Stimulated activated CD8-positive, alpha-beta memory T cell treated with anti-CD3 and anti-CD28 coated beads, Interleukin-12 subunit alpha, Interleukin-12 subunit beta, amount 100 ng/mL, for 24 hours (primary cell): Measurements from ENCODE around the gene AUP1.
"Not testable (repeated sequence)": the region's sequence is repeated elsewhere in the genome, so short reads cannot be mapped to it uniquely, and the experiment has no call there.

ENCODE experiments used
- DNase-seq: peaks from one replicate; pipeline ENCODE4 v3.0.0-alpha.2; 2020; ENCODE audit errors: extremely low read depth

AUP1 gene

DNA sequence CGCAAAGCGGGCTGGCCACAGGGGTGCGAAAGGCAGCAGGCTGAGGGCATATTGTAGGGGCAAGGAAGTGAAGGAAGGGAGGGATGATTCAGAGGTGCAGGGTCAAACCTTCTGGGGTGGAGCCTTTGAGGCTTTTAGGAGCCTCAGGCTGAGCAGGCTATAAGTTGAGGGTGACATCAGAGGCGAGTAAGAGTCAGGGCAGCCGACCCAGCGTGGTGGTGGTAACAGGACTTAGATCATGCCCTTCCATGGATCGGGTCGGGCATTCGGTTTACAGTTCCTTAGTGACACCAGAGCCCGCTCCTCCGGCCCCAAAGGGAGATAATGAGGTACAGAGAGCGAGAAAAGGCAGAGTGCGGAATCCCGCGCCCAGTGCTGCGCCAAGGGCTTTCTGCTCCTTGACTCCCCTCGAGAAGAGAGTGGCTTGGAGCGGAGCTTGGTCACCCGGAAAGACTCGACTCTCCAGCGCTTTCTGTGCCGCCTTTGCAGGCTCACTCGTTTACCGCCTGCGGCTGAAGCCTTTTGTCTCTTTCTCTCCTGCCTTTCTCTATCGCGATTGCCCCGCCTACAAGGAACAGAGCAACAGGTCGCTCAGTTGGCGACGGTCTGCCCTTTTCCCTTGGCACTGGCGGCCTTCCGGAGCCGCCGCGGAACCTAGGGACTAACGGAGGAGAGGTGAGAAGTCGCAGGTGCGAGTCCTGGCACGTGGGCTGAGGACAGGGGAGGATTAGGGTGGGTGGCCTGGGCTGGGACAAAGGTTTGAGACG lies 30.8 kb downstream of the AUP1 start:
- no peak for DNase-seq

DNA sequence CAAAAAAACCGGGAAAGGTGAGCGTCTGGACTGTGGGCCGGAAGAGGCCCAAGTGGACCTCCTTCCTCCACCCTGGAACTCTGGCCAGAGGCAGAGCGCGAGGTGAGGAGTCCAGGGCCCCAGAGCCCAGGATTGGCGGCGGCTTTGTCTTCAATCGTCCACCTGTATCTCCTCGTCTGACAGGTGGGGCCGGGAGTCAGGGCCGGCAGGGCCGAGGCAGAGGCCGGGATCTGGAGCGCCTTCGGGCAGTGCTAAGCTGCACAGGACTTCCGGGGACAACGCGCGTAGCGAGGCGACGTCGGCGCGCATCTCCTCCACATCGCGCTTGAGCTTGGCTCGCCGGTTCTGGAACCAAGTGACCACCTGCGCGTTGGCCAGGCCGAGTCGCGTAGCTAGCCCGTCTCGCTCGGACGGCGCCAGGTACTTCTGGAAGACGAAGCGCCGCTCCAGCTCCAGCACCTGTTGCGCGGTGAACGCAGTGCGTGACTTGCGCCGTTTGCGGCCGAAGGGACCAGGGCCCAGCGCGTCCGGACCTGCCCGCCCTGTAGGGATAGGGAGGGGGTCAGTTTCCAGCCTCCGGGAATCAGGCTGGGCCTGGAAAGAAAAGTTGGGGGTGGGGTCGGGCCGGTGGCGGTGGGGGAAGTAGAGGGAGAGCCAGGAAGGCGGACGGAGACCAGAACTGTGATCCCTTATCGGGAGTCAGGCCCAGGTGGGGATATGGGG lies 31.6 kb downstream of the AUP1 start:
- no peak for DNase-seq

GRCh38 chr2:74496997-74497776 lies 32.3 kb downstream of the AUP1 start:
- DNase-seq: no peak

DNA sequence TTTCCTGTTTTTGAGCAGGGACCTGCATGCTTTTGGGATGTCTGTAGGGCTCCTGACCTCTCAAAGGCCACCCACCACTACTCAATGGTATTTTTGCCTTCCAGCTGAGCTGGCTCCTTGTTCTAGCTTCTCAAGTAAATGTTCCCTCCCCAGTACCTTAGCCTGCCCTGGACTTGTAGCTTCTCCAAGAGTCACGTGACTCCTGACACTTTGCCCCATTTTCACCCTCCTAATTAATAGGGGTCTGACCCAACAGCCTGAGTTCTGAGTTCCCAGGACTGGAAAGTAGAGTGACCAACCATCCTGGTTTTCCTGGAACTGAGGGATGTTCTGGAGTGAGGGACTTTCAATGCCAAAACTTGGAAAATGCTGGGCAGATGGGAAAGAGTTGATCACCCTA lies 34.1 kb downstream of the AUP1 start:
- DNase-seq: no peak

DNA sequence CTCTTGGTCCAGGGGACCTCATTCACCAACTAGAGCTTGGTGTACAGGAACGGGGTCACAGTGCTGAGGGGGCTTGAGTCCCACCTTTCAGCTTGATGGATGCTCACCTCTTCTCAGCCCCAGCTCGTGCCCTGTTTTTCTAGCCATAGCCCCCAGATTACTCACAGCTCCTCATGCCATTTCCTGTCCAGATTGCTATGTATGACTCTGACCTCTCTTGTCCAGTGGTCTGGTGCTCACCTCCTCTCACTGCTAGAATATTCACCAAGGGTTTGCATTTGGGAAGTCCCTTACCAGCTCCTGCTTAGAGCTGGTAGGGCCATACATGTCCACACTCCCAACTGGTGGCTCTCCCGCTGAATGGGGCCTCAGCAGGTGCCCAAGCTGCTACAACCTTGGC lies 36.0 kb downstream of the AUP1 start:
- DNase-seq: no peak

DNA sequence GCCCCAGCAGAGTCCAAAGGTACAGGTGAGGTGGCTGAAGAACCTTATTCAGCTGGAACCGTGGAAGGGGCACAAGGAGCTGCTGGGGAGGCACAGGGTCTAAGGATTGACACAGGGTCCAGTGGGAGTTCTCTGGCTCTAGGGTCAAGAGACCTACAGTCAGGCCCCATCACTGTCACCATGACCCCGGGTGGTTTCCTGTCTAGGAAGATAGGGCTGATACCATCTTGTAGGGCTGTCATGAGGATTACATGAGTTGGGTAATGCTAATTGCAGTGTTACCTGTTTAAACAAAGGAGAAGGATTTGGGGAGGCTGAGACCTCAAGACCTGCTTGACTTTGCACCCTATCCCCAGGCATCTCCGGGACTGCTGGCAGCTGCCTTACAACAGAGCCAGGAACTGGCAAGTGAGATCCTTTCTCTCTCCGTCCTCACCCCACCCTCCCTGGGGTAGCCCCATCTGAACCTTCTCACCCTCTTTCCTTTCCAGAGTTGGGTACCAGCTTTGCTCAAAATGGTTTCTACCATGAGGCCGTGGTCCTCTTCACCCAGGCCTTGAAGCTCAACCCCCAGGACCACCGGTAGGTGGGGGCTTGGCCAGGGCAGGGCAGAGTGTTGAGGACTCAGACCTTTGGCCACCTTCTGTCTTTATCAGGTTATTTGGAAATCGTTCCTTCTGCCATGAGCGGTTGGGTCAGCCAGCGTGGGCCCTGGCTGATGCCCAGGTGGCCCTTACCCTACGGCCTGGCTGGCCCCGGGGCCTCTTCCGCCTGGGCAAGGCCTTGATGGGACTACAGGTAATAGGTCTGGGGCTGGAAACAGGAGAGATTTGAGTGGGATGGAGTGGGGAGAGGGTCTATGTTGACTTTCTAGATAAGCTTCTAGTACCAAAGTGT lies 37.6 kb downstream of the AUP1 start:
- DNase-seq: no peak

DNA sequence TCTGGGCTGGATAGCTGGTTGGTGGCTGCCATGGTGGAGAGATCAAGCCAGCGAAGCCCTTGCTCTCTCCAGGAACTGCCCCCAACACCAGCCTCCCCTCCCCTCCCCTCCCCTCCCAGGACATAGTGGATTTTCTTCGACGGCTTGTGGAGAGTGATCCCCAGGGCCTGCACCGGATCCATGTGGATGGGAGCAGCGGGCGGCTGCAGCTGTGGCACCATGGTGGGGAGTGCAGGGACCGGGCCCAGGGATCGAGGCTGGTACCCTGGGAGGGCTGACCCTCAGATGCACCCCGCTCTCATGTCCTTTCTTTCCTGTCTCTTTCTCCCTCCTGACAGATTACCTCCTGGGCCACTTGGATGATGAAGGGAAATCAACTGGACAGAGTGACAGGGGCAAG lies 39.6 kb downstream of the AUP1 start:
- DNase-seq: no peak

GRCh38 chr2:74488643-74489481 lies 40.6 kb downstream of the AUP1 start:
- no peak for DNase-seq

- no peak for DNase-seq
Observed at GRCh38 chr2:74486141-74486540, 43.4 kb downstream of the AUP1 start.

- DNase-seq: not testable (repeated sequence)
Observed at GRCh38 chr2:74483675-74484164, 45.8 kb downstream of the AUP1 start.

- peak; percentile 78 for DNase-seq
Observed at GRCh38 chr2:74482801-74483674, 46.5 kb downstream of the AUP1 start, which contains the start of the genes CCDC142 and TTC31. TSS of gene CCDC142 (minus strand) at chr2:74482998. CDS start at chr2:74482837, 161 bp downstream. TSS of gene TTC31 (plus strand) at chr2:74483081. CDS start at chr2:74483096, 15 bp downstream.

DNA sequence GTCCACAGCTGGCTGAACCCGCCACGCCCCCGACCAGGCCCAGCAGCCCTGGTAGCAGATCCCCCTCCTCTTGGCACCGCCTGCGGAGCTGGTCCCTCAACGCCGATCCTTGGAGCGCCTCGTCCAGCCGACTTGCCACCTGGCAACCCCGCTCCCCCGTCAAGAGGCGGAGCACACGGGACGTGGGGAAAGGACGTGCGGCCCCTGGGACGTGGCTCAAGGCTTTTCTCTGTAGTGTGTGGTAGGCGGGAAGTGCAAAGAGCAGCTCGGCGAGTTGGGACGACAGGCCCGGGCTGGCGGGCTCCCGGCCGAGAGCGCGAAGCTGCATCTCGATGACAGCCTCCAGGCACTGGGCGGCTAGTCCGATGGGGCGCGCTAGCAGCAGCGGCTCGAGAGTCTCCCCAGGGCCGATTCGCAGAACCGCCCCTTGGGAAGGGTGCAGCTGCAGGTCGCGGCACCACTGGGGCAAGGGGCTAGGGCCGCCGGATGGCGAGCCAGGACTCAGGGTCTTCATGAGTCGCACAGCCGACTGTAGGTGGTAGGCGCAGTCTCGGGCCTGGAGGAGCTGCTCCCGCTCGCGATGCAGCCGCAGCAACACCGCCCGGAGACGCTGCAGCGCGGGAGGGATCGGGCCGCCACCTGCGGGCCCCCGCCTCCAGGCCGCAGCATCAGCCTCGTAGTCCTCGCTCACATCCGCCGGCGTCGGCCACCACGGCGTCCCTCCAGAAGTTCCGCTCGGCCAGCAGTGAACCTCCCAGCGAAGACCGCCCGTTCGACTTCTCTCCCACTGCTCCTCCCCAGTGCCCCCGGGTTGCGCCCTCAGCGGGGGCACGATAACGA lies 47.3 kb downstream of the AUP1 start:
- no peak for DNase-seq

DNA sequence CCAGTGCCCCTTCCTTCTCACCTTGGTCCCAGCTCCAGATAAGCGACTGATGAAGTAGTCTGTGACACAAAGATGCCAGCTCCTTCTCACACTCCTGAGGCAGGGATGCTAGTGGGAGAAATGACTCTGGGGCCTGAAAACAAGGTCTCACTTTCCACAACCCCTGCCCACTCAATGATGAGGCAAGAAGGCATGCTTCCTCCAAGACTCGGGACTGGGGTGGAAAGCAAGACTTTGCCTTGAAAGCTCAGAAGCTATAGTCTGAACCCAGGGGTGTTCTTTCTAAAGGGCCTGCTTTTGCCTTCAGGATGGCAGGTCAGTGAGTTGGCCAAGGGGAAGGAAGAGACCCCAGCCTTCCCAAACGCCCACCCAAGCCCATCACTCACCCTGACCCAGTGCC lies 48.1 kb downstream of the AUP1 start:
- no peak for DNase-seq
